Measurements from ENCODE around the gene USP25. TPM values are rescaled to one million over a fixed set of nuclear protein-coding genes. Genes with fewer than 3 reads are reported as not detected.

USP25 gene
- total and polyA plus RNA-seq, 2 of the 8 experiments (the other 6 are each of a cell fraction or from before 2014, with no cell fraction given), result 11.2 to 48.1 TPM

GRCh38 chr21:15839601-15840000 is 109.8 kb downstream of the USP25 start (continued):
- TF ChIP-seq FOSL1 (IDR thresholded peaks at IDR 0.05; ENCODE audit: insufficient read depth, low read depth, low read length) (no peak), RXRA (IDR thresholded peaks at IDR 0.05; ENCODE audit: insufficient read depth, low read depth, low read length) (no peak), CBX5 (IDR thresholded peaks at IDR 0.05; ENCODE audit: low read depth, low read length) (no peak), MAX (IDR thresholded peaks at IDR 0.05) (no peak), ZNF274 (IDR thresholded peaks at IDR 0.05; ENCODE audit: borderline replicate concordance, extremely low read depth, low read length) (no peak), TAF7 (optimal IDR thresholded peaks at IDR 0.05; ENCODE audit: borderline replicate concordance, low read depth, low read length) (no peak)

Measured in H1 (cell line).